Osteoblast (primary cell): Measurements from ENCODE around the gene KIF12. TPM values are rescaled to one million over a fixed set of nuclear protein-coding genes. Genes with fewer than 3 reads are reported as not detected.

Source experiments
- DNase-seq: peaks from one replicate; pipeline ENCODE4 v3.0.0; 2011; ENCODE audit warnings: low spot score, mixed read lengths; ENCODE audit not compliant: insufficient read length; ENCODE audit errors: missing footprints
- H2AFZ ChIP-seq: 2 replicates; pipeline ENCODE4 v1.6.0; 2011; ENCODE audit warnings: mild to moderate bottlenecking, low read length
- H3K27ac ChIP-seq: 2 replicates; pipeline ENCODE4 v1.5.1; 2011; ENCODE audit warnings: mild to moderate bottlenecking, low read depth, low read length, moderate library complexity
- H3K27me3 ChIP-seq: 2 replicates; pipeline ENCODE4 v1.6.0; 2012; ENCODE audit warnings: mild to moderate bottlenecking, control low read depth, inconsistent platforms, low read length, moderate library complexity; ENCODE audit not compliant: insufficient read depth
- H3K36me3 ChIP-seq: 2 replicates; pipeline ENCODE4 v1.5.1; 2011; ENCODE audit warnings: mild to moderate bottlenecking, low read length, control low read depth, moderate library complexity; ENCODE audit not compliant: insufficient read depth
- H3K4me1 ChIP-seq: 2 replicates; pipeline ENCODE4 v1.5.1; 2011; ENCODE audit warnings: mild to moderate bottlenecking, low read length, control low read depth, moderate library complexity; ENCODE audit not compliant: insufficient read depth
- H3K4me2 ChIP-seq: 2 replicates; pipeline ENCODE4 v1.6.0; 2011; ENCODE audit warnings: mild to moderate bottlenecking, low read length; ENCODE audit not compliant: insufficient read depth
- H3K4me3 ChIP-seq: fragments of 200-600 bp; sonication (generic); 3 replicates; pipeline ENCODE4 v1.5.1; 2012; ENCODE audit warnings: mild to moderate bottlenecking, low read length, inconsistent platforms; ENCODE audit not compliant: insufficient read depth
- H3K79me2 ChIP-seq: 2 replicates; pipeline ENCODE4 v1.6.0; 2012; ENCODE audit warnings: mild to moderate bottlenecking, low read length, control low read depth, inconsistent platforms; ENCODE audit not compliant: insufficient read depth
- H3K9me3 ChIP-seq: 2 replicates; pipeline ENCODE4 v1.5.1; 2011; ENCODE audit warnings: low read depth, low read length, control low read depth
- H4K20me1 ChIP-seq: 2 replicates; pipeline ENCODE4 v1.6.0; 2012; ENCODE audit warnings: mild to moderate bottlenecking, low read length, control low read depth; ENCODE audit not compliant: insufficient read depth
- total RNA-seq: library from RNA; depleted of rRNA; stranded (reverse); fragments of >200 nt; gene quantifications from 2 replicates; pipeline ENCODE4 v1.2.3, GENCODE V29; 2012
- TF ChIP-seq, protein P1 (sequence below): IDR thresholded peaks from 2 replicates; pipeline ENCODE4 v1.5.1; 2011; ENCODE audit warnings: mild to moderate bottlenecking, low read depth, low read length, moderate library complexity; ENCODE audit errors: extremely low read depth

Gene KIF12
- total RNA-seq, 1 donor = not detected

GRCh38 chr9:114107286-114108001, 8.4 kb upstream of the KIF12 start:
- Histone ChIP-seq H4K20me1 (no peaks in the 10 kb centered on the region), H3K4me1 (peaks cover 10% of the 10 kb centered on the region), H3K27me3 (peaks cover 12% of the 10 kb centered on the region), H3K9me3 (no peaks in the 10 kb centered on the region), H3K4me2 (no peak overlapping the region), H3K4me3 (no peak overlapping the region), H3K36me3 (no peaks in the 10 kb centered on the region), H3K27ac (no peak overlapping the region), H2AFZ (peak overlapping the region; percentile 64), H3K79me2 (no peaks in the 10 kb centered on the region)
- DNase-seq = peak; percentile 14
- TF ChIP-seq, protein P1, sequence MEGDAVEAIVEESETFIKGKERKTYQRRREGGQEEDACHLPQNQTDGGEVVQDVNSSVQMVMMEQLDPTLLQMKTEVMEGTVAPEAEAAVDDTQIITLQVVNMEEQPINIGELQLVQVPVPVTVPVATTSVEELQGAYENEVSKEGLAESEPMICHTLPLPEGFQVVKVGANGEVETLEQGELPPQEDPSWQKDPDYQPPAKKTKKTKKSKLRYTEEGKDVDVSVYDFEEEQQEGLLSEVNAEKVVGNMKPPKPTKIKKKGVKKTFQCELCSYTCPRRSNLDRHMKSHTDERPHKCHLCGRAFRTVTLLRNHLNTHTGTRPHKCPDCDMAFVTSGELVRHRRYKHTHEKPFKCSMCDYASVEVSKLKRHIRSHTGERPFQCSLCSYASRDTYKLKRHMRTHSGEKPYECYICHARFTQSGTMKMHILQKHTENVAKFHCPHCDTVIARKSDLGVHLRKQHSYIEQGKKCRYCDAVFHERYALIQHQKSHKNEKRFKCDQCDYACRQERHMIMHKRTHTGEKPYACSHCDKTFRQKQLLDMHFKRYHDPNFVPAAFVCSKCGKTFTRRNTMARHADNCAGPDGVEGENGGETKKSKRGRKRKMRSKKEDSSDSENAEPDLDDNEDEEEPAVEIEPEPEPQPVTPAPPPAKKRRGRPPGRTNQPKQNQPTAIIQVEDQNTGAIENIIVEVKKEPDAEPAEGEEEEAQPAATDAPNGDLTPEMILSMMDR = no peak

DNA sequence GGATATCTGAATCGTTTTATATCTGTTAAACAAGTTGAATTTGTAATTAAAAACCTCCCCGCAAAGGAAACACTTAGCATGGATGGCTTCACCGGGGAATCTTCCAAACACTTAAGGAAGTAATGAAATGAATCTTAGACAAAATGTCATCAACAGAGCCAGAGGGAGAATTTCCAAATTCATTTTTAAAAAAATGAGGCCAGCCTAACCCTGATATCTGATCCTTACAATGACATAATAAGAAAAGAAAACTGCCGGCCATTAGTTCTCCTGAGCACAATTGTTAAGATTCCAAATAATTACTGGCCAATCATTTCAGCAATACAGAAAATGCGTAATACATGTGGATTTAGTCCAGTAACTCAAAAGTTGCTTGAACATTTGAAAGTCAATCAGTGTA, 6.1 kb upstream of the KIF12 start:
- TF ChIP-seq, protein P1 = no peak
- H3K4me2 ChIP-seq = no peak overlapping the region
- H4K20me1 ChIP-seq = no peaks in the 10 kb centered on the region
- no peaks in the 10 kb centered on the region for H3K36me3 ChIP-seq
- H3K9me3 ChIP-seq = peaks cover 6% of the 10 kb centered on the region
- peaks cover 16% of the 10 kb centered on the region for H3K27me3 ChIP-seq
- H3K27ac ChIP-seq = no peak overlapping the region
- peaks cover 4% of the 10 kb centered on the region for H3K4me1 ChIP-seq
- H3K4me3 ChIP-seq = no peak overlapping the region
- no peaks in the 10 kb centered on the region for H3K79me2 ChIP-seq
- peak; percentile 9 for DNase-seq
- H2AFZ ChIP-seq = no peak overlapping the region

DNA sequence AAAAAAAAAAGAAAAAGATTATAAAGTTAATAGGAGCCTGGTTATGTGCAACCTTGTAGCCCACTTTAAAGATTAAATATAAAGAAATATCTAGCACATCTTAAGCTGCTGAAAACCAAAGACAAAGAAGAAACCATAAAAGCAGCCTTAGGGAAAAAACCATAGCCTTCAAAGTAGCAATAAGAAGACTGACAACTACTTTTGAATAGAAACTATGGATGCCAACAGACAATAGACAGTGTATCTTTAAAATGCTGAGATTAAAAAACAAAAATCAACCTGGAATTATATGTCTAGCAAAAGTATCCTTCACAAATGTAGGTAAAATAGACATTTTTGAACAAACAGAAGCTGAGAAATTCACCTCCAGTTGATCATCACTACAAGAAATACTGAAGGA, 3.4 kb upstream of the KIF12 start:
- TF ChIP-seq, protein P1 = no peak
- peak; percentile 35 for DNase-seq
- H3K4me3 ChIP-seq = no peak overlapping the region

GRCh38 chr9:114100536-114100935, 1.4 kb upstream of the KIF12 start:
- Histone ChIP-seq H3K4me3 (no peak overlapping the region), H4K20me1 (no peaks in the 10 kb centered on the region), H3K27ac (no peak overlapping the region), H3K79me2 (no peaks in the 10 kb centered on the region), H3K4me2 (no peak overlapping the region), H2AFZ (no peak overlapping the region), H3K36me3 (no peaks in the 10 kb centered on the region), H3K4me1 (no peaks in the 10 kb centered on the region), H3K9me3 (peaks cover 6% of the 10 kb centered on the region), H3K27me3 (peaks cover 39% of the 10 kb centered on the region)
- DNase-seq = no peak
- TF ChIP-seq, protein P1 = no peak

More for the DNA sequence above, 3.4 kb upstream of the KIF12 start:
- Histone ChIP-seq H3K27me3 (peaks cover 34% of the 10 kb centered on the region), H3K4me1 (no peaks in the 10 kb centered on the region), H3K9me3 (peaks cover 6% of the 10 kb centered on the region), H2AFZ (no peak overlapping the region), H3K4me2 (no peak overlapping the region), H3K79me2 (no peaks in the 10 kb centered on the region), H3K36me3 (no peaks in the 10 kb centered on the region), H3K27ac (no peak overlapping the region), H4K20me1 (no peaks in the 10 kb centered on the region)
